Measurements from ENCODE around the gene EPDR1.

Gene EPDR1

GRCh38 chr7:37970211-37970610 is 49.8 kb downstream of the EPDR1 start:
- H3K4ac ChIP-seq (ENCODE audit: low read depth in 1 of 2, low read length in 2 of 2), result no peak overlapping the region
- no peak overlapping the region for H3K4me3 ChIP-seq (ENCODE audit: insufficient read depth in 1 of 2, low read depth in 1 of 2, low read length in 2 of 2)
- H3K27me3 ChIP-seq (ENCODE audit: control insufficient read depth in 1 of 2, insufficient read depth in 1 of 2, low read length in 2 of 2), result no peaks in the 10 kb centered on the region
- H3K4me2 ChIP-seq (ENCODE audit: low read length, poor library complexity, severe bottlenecking), result no peak overlapping the region
- H3K18ac ChIP-seq (ENCODE audit: low read depth in 1 of 2, low read length in 2 of 2), result no peak overlapping the region
- no peak overlapping the region for H2AFZ ChIP-seq (ENCODE audit: low read depth, low read length)
- H3K36me3 ChIP-seq (ENCODE audit: control insufficient read depth in 1 of 2, insufficient read depth in 2 of 2, low read depth in 1 of 2, low read length in 2 of 2), result no peaks in the 10 kb centered on the region
- no peak overlapping the region for H3K27ac ChIP-seq (ENCODE audit: low read length, poor library complexity, severe bottlenecking)
- H3K9me3 ChIP-seq (ENCODE audit: control insufficient read depth, low read length), result no peaks in the 10 kb centered on the region
- no peaks in the 10 kb centered on the region for H3K4me1 ChIP-seq (ENCODE audit: control insufficient read depth, insufficient read depth, low read depth, low read length)
- no peak overlapping the region for H2BK12ac ChIP-seq (ENCODE audit: low read length in 2 of 2)
- H3K79me1 ChIP-seq (replicated peaks; ENCODE audit: low read length, poor library complexity, severe bottlenecking), result no peaks in the 10 kb centered on the region
- H2BK5ac ChIP-seq (ENCODE audit: low read depth, low read length, poor library complexity, severe bottlenecking), result no peak overlapping the region
- H2AK5ac ChIP-seq (ENCODE audit: low read length, severe bottlenecking), result no peak overlapping the region
- no peak overlapping the region for H3K23ac ChIP-seq (ENCODE audit: low read length in 2 of 2)
- no peak overlapping the region for H4K8ac ChIP-seq (ENCODE audit: low read length)
- no peak overlapping the region for H2BK120ac ChIP-seq (ENCODE audit: low read depth, low read length)
- H3K9ac ChIP-seq (ENCODE audit: low read length), result no peak overlapping the region
- WGBS, result 88% methylated on average over 3 of the region's 3 CpGs
- no peak for DNase-seq
- no peak overlapping the region for H4K91ac ChIP-seq (ENCODE audit: low read length)
- H3K14ac ChIP-seq (ENCODE audit: low read length in 2 of 2), result no peak overlapping the region
- no peak overlapping the region for H2BK15ac ChIP-seq (ENCODE audit: low read depth, poor library complexity, severe bottlenecking)

GRCh38 chr7:37971491-37971890 is 51.1 kb downstream of the EPDR1 start:
- no peaks in the 10 kb centered on the region for H3K27me3 ChIP-seq (ENCODE audit: control insufficient read depth in 1 of 2, insufficient read depth in 1 of 2, low read length in 2 of 2)
- no peak overlapping the region for H2BK12ac ChIP-seq (ENCODE audit: low read length in 2 of 2)
- no peak overlapping the region for H3K14ac ChIP-seq (ENCODE audit: low read length in 2 of 2)
- H3K9me3 ChIP-seq (ENCODE audit: control insufficient read depth, low read length), result no peaks in the 10 kb centered on the region
- WGBS, result 61% methylated on average over 4 of the region's 4 CpGs
- no peak overlapping the region for H3K4me2 ChIP-seq (ENCODE audit: low read length, poor library complexity, severe bottlenecking)
- no peak overlapping the region for H3K27ac ChIP-seq (ENCODE audit: low read length, poor library complexity, severe bottlenecking)
- no peak overlapping the region for H3K4ac ChIP-seq (ENCODE audit: low read depth in 1 of 2, low read length in 2 of 2)
- H2BK120ac ChIP-seq (ENCODE audit: low read depth, low read length), result no peak overlapping the region
- H3K4me3 ChIP-seq (ENCODE audit: insufficient read depth in 1 of 2, low read depth in 1 of 2, low read length in 2 of 2), result no peak overlapping the region
- peak overlapping the region; percentile 51 for H3K9ac ChIP-seq (ENCODE audit: low read length)
- no peak overlapping the region for H2BK15ac ChIP-seq (ENCODE audit: low read depth, poor library complexity, severe bottlenecking)
- H3K23ac ChIP-seq (ENCODE audit: low read length in 2 of 2), result no peak overlapping the region
- no peak overlapping the region for H2BK5ac ChIP-seq (ENCODE audit: low read depth, low read length, poor library complexity, severe bottlenecking)
- H4K8ac ChIP-seq (ENCODE audit: low read length), result no peak overlapping the region
- no peak overlapping the region for H4K91ac ChIP-seq (ENCODE audit: low read length)
- no peak for DNase-seq
- no peak overlapping the region for H2AK5ac ChIP-seq (ENCODE audit: low read length, severe bottlenecking)
- H3K4me1 ChIP-seq (ENCODE audit: control insufficient read depth, insufficient read depth, low read depth, low read length), result no peaks in the 10 kb centered on the region
- H2AFZ ChIP-seq (ENCODE audit: low read depth, low read length), result no peak overlapping the region
- H3K79me1 ChIP-seq (replicated peaks; ENCODE audit: low read length, poor library complexity, severe bottlenecking), result no peaks in the 10 kb centered on the region
- H3K18ac ChIP-seq (ENCODE audit: low read depth in 1 of 2, low read length in 2 of 2), result no peak overlapping the region
- no peaks in the 10 kb centered on the region for H3K36me3 ChIP-seq (ENCODE audit: control insufficient read depth in 1 of 2, insufficient read depth in 2 of 2, low read depth in 1 of 2, low read length in 2 of 2)

GRCh38 chr7:37973915-37974314 is 53.5 kb downstream of the EPDR1 start:
- H3K4me2 ChIP-seq (ENCODE audit: low read length, poor library complexity, severe bottlenecking), result no peak overlapping the region
- no peak overlapping the region for H4K91ac ChIP-seq (ENCODE audit: low read length)
- H3K18ac ChIP-seq (ENCODE audit: low read depth in 1 of 2, low read length in 2 of 2), result no peak overlapping the region
- H3K4ac ChIP-seq (ENCODE audit: low read depth in 1 of 2, low read length in 2 of 2), result no peak overlapping the region
- no peak overlapping the region for H3K4me3 ChIP-seq (ENCODE audit: insufficient read depth in 1 of 2, low read depth in 1 of 2, low read length in 2 of 2)
- no peak overlapping the region for H4K8ac ChIP-seq (ENCODE audit: low read length)
- no peak for DNase-seq
- no peaks in the 10 kb centered on the region for H3K27me3 ChIP-seq (ENCODE audit: control insufficient read depth in 1 of 2, insufficient read depth in 1 of 2, low read length in 2 of 2)
- no peaks in the 10 kb centered on the region for H3K36me3 ChIP-seq (ENCODE audit: control insufficient read depth in 1 of 2, insufficient read depth in 2 of 2, low read depth in 1 of 2, low read length in 2 of 2)
- no peak overlapping the region for H2BK120ac ChIP-seq (ENCODE audit: low read depth, low read length)
- H3K79me1 ChIP-seq (replicated peaks; ENCODE audit: low read length, poor library complexity, severe bottlenecking), result no peaks in the 10 kb centered on the region
- H3K23ac ChIP-seq (ENCODE audit: low read length in 2 of 2), result no peak overlapping the region
- H2BK5ac ChIP-seq (ENCODE audit: low read depth, low read length, poor library complexity, severe bottlenecking), result no peak overlapping the region
- WGBS, result 25% methylated on average over 1 of the region's 1 CpG
- H2BK15ac ChIP-seq (ENCODE audit: low read depth, poor library complexity, severe bottlenecking), result no peak overlapping the region
- no peak overlapping the region for H3K14ac ChIP-seq (ENCODE audit: low read length in 2 of 2)
- no peak overlapping the region for H3K9ac ChIP-seq (ENCODE audit: low read length)
- H3K9me3 ChIP-seq (ENCODE audit: control insufficient read depth, low read length), result no peaks in the 10 kb centered on the region
- no peak overlapping the region for H2BK12ac ChIP-seq (ENCODE audit: low read length in 2 of 2)
- no peak overlapping the region for H2AK5ac ChIP-seq (ENCODE audit: low read length, severe bottlenecking)
- no peaks in the 10 kb centered on the region for H3K4me1 ChIP-seq (ENCODE audit: control insufficient read depth, insufficient read depth, low read depth, low read length)
- H2AFZ ChIP-seq (ENCODE audit: low read depth, low read length), result no peak overlapping the region
- H3K27ac ChIP-seq (ENCODE audit: low read length, poor library complexity, severe bottlenecking), result no peak overlapping the region

GRCh38 chr7:37974711-37975110 is 54.3 kb downstream of the EPDR1 start:
- DNase-seq, result no peak
- Histone ChIP-seq H3K79me1 (replicated peaks; ENCODE audit: low read length, poor library complexity, severe bottlenecking) (no peaks in the 10 kb centered on the region), H2AK5ac (ENCODE audit: low read length, severe bottlenecking) (no peak overlapping the region), H3K27ac (ENCODE audit: low read length, poor library complexity, severe bottlenecking) (no peak overlapping the region), H3K4me3 (ENCODE audit: insufficient read depth in 1 of 2, low read depth in 1 of 2, low read length in 2 of 2) (no peak overlapping the region), H2AFZ (ENCODE audit: low read depth, low read length) (no peak overlapping the region), H2BK15ac (ENCODE audit: low read depth, poor library complexity, severe bottlenecking) (no peak overlapping the region), H2BK120ac (ENCODE audit: low read depth, low read length) (no peak overlapping the region), H3K23ac (ENCODE audit: low read length in 2 of 2) (no peak overlapping the region), H3K4ac (ENCODE audit: low read depth in 1 of 2, low read length in 2 of 2) (no peak overlapping the region), H3K9me3 (ENCODE audit: control insufficient read depth, low read length) (no peaks in the 10 kb centered on the region), H3K4me2 (ENCODE audit: low read length, poor library complexity, severe bottlenecking) (no peak overlapping the region), H3K9ac (ENCODE audit: low read length) (no peak overlapping the region), H3K14ac (ENCODE audit: low read length in 2 of 2) (no peak overlapping the region), H3K36me3 (ENCODE audit: control insufficient read depth in 1 of 2, insufficient read depth in 2 of 2, low read depth in 1 of 2, low read length in 2 of 2) (no peaks in the 10 kb centered on the region), H3K18ac (ENCODE audit: low read depth in 1 of 2, low read length in 2 of 2) (no peak overlapping the region), H3K4me1 (ENCODE audit: control insufficient read depth, insufficient read depth, low read depth, low read length) (no peaks in the 10 kb centered on the region), H4K8ac (ENCODE audit: low read length) (no peak overlapping the region), H2BK12ac (ENCODE audit: low read length in 2 of 2) (no peak overlapping the region), H4K91ac (ENCODE audit: low read length) (no peak overlapping the region), H3K27me3 (ENCODE audit: control insufficient read depth in 1 of 2, insufficient read depth in 1 of 2, low read length in 2 of 2) (no peaks in the 10 kb centered on the region), H2BK5ac (ENCODE audit: low read depth, low read length, poor library complexity, severe bottlenecking) (no peak overlapping the region)
- WGBS, result 90% methylated on average over 3 of the region's 4 CpGs
